ENCODE measurements around the gene INSYN1.

INSYN1 gene

DNA sequence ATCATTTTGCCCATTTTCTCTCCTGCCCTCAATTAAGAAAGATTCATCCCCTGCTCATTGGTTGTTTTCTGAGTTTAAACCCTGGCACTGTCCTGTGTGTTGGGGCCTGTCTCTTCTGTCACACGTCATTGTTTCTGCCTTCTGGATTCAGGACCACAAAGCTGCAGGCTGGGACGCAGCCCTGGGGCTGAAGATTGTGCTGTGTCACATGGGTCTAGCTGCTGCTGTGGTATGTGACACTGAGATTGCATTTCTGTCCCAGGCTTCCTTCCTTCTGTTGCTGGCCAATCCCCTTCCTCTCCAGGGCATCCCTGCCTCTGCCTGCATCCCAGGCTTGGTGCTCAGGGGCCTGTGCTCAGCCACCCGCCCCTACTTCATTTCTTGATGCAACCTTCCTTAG is 28.9 kb downstream of the INSYN1 start:
- TF ChIP-seq, protein P1, sequence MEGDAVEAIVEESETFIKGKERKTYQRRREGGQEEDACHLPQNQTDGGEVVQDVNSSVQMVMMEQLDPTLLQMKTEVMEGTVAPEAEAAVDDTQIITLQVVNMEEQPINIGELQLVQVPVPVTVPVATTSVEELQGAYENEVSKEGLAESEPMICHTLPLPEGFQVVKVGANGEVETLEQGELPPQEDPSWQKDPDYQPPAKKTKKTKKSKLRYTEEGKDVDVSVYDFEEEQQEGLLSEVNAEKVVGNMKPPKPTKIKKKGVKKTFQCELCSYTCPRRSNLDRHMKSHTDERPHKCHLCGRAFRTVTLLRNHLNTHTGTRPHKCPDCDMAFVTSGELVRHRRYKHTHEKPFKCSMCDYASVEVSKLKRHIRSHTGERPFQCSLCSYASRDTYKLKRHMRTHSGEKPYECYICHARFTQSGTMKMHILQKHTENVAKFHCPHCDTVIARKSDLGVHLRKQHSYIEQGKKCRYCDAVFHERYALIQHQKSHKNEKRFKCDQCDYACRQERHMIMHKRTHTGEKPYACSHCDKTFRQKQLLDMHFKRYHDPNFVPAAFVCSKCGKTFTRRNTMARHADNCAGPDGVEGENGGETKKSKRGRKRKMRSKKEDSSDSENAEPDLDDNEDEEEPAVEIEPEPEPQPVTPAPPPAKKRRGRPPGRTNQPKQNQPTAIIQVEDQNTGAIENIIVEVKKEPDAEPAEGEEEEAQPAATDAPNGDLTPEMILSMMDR (IDR thresholded peaks at IDR 0.05; ENCODE audit: insufficient read depth, missing control alignments) = no peak
- DNase-seq (ENCODE audit: insufficient read length, low spot score) (no peak), FAIRE-seq (no peak)

DNA sequence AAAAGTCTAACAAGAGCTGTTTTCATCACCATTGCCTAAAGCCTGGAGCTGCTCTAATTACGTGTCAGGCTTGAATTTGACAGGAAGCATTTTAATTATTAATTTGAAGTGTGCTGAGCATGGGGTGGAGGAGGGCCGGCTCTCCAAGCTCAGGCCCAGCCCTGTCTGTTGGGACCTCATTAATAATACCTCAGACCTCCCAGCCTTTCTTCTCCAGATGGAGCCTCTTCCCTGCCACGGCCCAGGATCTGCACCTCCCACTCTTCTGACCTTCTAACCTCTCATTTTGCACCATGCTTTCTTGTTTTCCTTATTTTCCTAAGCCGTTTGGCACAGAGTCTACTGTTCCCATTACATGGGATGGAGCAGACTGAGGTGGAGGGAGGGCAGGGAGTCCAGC is 30.0 kb downstream of the INSYN1 start:
- TF ChIP-seq, protein P1 (IDR thresholded peaks at IDR 0.05; ENCODE audit: insufficient read depth, missing control alignments) = no peak
- FAIRE-seq = no peak
- no peak for DNase-seq (ENCODE audit: insufficient read length, low spot score)

DNA sequence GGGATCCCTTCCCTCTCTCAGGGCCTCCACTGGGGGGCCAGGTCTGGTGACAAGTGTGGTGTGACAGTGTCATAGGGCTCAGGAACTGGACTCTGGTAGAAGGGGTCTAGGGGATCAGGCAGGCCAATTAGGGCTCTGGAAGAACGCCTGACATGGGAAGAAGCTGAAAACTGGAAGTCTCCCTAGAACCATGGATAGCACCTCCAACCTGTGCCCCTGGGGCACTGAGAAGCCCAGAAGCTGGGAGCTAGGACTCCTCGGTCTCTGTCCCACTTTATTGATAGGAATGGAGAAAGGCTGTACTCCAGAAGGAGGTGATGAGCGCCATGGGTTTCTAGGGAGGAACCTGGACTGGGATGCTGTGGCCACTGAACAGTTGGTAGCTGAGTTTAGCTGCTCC is 30.7 kb downstream of the INSYN1 start:
- TF ChIP-seq, protein P1 (IDR thresholded peaks at IDR 0.05; ENCODE audit: insufficient read depth, missing control alignments) = no peak
- no peak for FAIRE-seq

DNA sequence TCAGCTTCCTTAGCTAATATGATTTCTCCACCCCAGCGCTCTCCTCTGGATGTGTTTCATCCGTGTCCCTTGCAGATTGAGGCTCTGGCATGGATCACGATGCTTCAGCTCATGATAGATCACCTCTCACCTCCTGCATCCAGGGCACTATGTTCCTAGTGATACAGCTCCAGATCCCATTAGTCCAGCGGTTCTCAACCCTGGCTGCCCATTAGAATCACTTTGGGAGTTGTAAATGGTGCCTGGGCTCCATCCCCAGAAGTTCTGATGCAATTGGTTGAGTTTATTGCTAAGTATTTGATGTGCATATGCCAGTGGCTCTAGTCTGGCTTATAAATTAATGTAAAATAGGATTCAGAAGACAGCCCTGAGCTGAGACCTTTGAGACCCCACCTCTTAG is 34.5 kb downstream of the INSYN1 start:
- no peak for FAIRE-seq
- no peak for DNase-seq (ENCODE audit: insufficient read length, low spot score)

More for the DNA sequence above, 30.7 kb downstream of the INSYN1 start:
- no peak for DNase-seq (ENCODE audit: insufficient read length, low spot score)

DNA sequence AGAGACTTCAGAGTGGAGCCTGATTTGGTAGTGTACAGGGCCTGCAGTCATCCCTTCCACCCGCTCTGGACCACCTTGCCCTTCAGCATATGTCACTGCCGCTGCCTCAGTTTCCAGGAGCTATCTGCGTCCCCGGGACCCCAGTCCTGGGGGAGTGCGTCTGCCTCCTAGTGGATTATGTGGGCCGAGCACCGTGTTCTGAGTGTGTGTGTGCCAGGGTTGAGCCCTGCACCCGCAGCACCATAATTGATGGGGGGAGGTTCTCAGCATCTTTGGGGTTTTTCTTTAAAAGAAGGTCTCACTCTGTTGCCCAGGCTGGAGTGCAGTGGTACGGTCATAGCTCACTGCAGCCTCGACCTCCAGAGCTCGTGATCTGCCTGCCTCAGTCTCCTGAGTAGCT is 35.3 kb downstream of the INSYN1 start:
- DNase-seq (ENCODE audit: insufficient read length, low spot score) (no peak), FAIRE-seq (no peak)
- TF ChIP-seq, protein P1 (IDR thresholded peaks at IDR 0.05; ENCODE audit: insufficient read depth, missing control alignments) = peak; percentile 16

More for the DNA sequence above, 34.5 kb downstream of the INSYN1 start:
- TF ChIP-seq, protein P1 (IDR thresholded peaks at IDR 0.05; ENCODE audit: insufficient read depth, missing control alignments) = no peak

DNA sequence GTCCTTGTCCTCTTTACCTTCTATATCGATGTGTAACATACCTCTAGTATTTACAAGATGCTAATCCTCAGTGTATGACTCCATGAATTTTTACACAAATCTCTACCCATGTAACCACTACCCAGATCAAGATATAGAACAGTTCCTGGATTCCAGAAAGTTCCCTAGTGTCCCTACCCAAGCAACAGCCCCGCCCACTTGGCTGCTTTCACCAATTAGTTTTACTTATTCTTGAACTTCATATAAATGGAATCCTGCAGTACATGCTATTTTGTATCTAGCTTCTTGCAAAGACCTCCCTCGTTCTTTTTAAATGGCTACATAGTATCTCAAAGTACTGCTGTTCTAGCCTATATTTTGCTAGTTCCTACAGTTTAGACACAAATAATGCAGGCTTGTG is 35.9 kb downstream of the INSYN1 start:
- TF ChIP-seq, protein P1 (IDR thresholded peaks at IDR 0.05; ENCODE audit: insufficient read depth, missing control alignments) = no peak
- FAIRE-seq (no peak), DNase-seq (ENCODE audit: insufficient read length, low spot score) (no peak)

DNA sequence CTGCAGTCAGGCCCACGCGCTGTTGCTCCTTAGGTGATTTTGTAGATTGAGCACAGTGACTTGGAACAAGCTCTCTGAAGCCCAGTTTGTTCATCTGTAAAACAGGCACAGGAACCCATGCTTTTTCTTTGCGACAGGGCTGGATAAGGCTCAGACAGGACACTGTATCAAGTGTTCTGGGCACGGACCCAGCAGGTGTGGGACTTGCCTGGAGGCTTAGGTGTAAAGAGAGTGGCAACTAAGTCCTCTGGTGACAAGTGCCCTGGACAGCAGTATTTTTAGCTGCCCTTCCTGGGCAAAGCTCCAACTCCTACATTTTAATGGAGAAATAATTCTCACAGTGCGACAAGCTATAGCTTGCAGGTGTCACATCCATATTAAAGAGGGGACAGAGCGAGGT is 36.7 kb downstream of the INSYN1 start:
- DNase-seq (ENCODE audit: insufficient read length, low spot score) = no peak
- no peak for FAIRE-seq
- TF ChIP-seq, protein P1 (IDR thresholded peaks at IDR 0.05; ENCODE audit: insufficient read depth, missing control alignments) = no peak
